Measurements from ENCODE around the gene TNFRSF8. TPM values are rescaled to one million over a fixed set of nuclear protein-coding genes. Genes with fewer than 3 reads are reported as not detected.
A peak's percentile ranks its signal among the peaks of the same experiment; 100 is the strongest.

TNFRSF8 gene
- total RNA-seq, 1 donor from 2014 or later: 65.0 TPM

DNA sequence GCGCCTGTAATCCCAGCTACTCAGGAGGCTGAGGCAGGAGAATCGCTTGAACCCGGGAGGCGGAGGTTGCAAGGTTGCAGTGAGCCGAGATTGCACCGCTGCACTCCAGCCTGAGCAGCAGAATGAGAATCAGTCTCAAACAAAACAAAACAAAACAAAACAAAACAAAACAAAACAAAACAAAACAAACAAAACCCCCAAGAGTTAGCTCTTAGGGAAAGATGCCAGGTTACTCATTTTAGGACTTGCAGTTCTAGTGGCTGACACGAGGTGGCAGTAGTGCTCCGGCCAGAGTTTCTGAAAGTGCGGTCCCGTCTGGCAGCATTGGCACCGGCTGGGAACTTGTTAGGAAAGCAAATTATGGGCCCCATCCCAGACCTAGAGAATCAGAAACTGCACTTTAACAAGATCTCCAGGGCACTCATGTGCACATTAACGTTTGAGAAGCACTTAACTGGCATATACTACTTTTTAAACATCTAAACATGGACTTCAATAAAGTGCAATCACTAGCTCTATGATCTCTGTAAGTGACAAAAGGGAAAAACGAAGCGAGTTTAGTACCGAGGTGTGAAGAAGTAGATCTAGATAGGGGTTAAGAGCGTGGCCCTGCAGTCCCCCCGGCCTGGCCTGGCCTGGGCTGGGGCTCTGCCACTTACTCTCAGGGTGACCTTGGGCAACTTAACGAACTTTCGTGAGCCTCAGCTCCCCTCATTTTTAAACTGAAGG lies 61.8 kb downstream of the TNFRSF8 start:
- Mint-ChIP-seq H3K4me3 (ENCODE audit: low read depth) (no peak overlapping the region), H3K27ac (peak overlapping the region; percentile 55), H3K36me3 (ENCODE audit: low read depth) (peaks cover 63% of the 10 kb centered on the region), H3K9me3 (no peaks in the 10 kb centered on the region), H3K4me1 (ENCODE audit: low read depth) (peaks cover 33% of the 10 kb centered on the region), H3K27me3 (ENCODE audit: low read depth) (no peaks in the 10 kb centered on the region)
- peak; percentile 66 for DNase-seq (ENCODE audit: low spot score)
- intact Hi-C loops (cut with micrococcal nuclease): loop anchor here (1.0 to 2.0 kb wide), 3 partner anchors 48 to 119 kb away; no protein-coding TSS in a partner anchor

DNA sequence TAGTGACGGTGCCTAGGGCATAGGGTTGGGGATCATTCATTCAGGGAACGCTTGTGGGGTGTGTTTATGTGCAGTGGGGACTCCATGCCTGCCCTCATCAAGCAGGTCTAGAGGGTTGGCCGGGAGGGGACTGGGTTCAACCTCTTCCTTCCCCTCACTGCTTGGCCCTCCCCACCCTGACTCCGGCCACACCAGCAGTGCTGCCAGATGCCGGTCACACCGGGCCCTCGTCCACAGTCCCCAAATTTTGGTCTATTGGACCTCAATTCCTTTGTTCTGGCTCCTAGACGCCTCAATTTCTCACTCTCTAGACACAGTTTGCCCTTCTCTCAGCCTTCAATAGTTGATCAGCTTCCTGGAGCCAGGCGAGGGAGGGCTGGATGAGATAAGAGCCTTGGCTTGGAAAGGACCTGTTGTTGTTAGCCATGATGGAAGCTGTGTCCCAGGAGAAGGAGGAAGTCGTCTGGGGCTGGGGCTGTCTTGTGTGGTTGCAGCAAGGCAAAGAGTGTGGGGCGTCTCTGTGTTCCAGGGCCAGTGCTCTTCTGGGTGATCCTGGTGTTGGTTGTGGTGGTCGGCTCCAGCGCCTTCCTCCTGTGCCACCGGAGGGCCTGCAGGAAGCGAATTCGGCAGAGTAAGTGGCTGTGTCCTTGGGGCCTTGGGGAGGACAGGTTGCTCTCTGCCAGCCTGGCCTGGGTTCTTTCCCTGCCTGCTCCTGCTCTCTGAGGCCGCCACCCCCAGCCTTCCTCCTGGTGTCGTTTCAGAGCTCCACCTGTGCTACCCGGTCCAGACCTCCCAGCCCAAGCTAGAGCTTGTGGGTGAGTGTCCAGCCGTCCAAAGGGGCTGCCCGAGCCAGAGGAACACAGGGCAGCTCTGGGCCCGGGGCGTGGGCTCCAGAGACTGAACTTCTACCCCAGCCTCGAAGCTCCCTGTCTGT lies 62.6 kb downstream of the TNFRSF8 start:
- Mint-ChIP-seq H3K4me3 (ENCODE audit: low read depth) (no peak overlapping the region), H3K9me3 (no peaks in the 10 kb centered on the region), H3K36me3 (ENCODE audit: low read depth) (peaks cover 59% of the 10 kb centered on the region), H3K4me1 (ENCODE audit: low read depth) (peaks cover 26% of the 10 kb centered on the region), H3K27me3 (ENCODE audit: low read depth) (no peaks in the 10 kb centered on the region), H3K27ac (peak overlapping the region; percentile 8)
- intact Hi-C loops (cut with micrococcal nuclease): loop anchor here (2.0 kb wide), 1 partner anchor 47 kb away; no protein-coding TSS in a partner anchor
- DNase-seq (ENCODE audit: low spot score): no peak

DNA sequence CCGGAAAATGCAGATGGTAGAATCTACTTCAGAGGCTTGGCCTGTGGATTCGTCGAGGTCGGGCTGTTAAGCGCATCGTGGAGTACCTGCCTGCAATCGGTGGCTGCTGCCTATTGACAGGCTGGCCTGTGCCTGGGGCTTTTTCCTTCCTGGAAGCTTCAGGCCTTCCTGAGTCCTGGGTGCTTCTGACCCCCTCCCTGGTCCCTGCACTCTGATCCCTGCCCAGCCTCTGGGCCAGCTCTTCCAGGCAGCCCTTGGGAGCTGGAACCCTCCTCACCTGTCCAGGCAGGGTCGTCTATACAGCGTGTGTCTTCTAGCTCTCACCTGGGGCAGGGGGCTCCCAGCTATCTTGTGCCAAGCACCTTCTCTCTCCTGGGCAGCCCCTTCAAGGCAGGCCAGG lies 63.7 kb downstream of the TNFRSF8 start:
- Mint-ChIP-seq H3K4me1 (ENCODE audit: low read depth) (peaks cover 17% of the 10 kb centered on the region), H3K9me3 (no peaks in the 10 kb centered on the region), H3K4me3 (ENCODE audit: low read depth) (no peak overlapping the region), H3K27ac (peak overlapping the region; percentile 92), H3K27me3 (ENCODE audit: low read depth) (no peaks in the 10 kb centered on the region), H3K36me3 (ENCODE audit: low read depth) (peaks cover 53% of the 10 kb centered on the region)
- intact Hi-C loops (cut with micrococcal nuclease): no loop called here
- no peak for DNase-seq (ENCODE audit: low spot score)

DNA sequence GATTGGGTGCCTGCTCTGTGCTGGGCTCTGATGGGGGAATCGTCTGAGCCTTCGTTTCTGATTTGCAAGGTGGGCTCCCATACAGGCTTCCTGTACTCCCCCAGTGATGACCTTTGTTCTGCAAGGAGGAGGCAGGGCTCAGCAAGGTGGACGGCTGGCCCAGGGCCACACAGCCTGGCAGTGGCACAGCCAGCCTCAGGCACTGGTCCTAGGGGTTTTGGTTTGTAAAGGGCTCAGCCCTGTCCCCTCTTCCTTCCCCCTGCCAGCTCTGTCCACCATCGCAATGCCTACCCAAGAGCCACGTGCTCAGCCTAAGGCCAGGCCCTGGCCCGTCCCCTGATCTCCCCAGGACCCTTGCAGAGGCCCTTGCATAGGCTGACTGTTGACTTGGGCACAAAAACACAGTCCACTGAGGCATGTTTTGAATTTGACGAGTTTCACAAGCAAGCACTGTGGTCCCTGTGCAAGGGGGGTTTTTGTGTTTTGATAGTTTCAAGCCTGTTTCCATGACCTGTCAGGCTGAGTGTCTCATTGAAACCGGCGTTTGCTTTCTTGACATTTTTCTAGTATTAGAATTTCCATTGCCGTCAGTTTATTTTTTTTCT lies 64.2 kb downstream of the TNFRSF8 start:
- no peaks in the 10 kb centered on the region for H3K27me3 Mint-ChIP-seq (ENCODE audit: low read depth)
- peaks cover 55% of the 10 kb centered on the region for H3K36me3 Mint-ChIP-seq (ENCODE audit: low read depth)
- no peak overlapping the region for H3K4me3 Mint-ChIP-seq (ENCODE audit: low read depth)
- peaks cover 16% of the 10 kb centered on the region for H3K4me1 Mint-ChIP-seq (ENCODE audit: low read depth)
- peak overlapping the region; percentile 92 for H3K27ac Mint-ChIP-seq
- no peak for DNase-seq (ENCODE audit: low spot score)
- intact Hi-C loops (cut with micrococcal nuclease): no loop called here
- no peaks in the 10 kb centered on the region for H3K9me3 Mint-ChIP-seq

DNA sequence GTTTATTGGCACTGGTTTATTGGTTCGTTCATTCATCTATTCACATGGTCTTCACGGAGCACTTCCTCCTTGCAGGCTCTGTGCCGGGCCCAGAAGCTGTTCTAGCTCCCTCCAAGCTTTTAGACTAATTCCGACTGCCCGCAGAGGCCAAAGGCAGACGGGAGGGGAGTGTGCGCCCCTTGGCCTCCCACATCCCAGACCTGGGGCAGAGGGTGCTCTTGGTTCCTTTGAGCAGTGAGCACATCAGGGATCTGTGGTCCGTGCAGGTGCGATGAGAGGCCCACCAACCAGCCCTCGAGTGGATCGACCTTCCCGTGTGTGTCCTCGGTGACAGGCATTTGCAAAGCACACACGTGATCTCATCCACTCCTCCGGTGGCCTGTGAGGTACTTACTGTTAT lies 65.0 kb downstream of the TNFRSF8 start:
- intact Hi-C loops (cut with micrococcal nuclease): no loop called here
- Mint-ChIP-seq H3K9me3 (no peaks in the 10 kb centered on the region), H3K27me3 (ENCODE audit: low read depth) (no peaks in the 10 kb centered on the region), H3K36me3 (ENCODE audit: low read depth) (peaks cover 61% of the 10 kb centered on the region), H3K4me1 (ENCODE audit: low read depth) (peaks cover 21% of the 10 kb centered on the region), H3K27ac (peak overlapping the region; percentile 92), H3K4me3 (ENCODE audit: low read depth) (no peak overlapping the region)
- no peak for DNase-seq (ENCODE audit: low spot score)

DNA sequence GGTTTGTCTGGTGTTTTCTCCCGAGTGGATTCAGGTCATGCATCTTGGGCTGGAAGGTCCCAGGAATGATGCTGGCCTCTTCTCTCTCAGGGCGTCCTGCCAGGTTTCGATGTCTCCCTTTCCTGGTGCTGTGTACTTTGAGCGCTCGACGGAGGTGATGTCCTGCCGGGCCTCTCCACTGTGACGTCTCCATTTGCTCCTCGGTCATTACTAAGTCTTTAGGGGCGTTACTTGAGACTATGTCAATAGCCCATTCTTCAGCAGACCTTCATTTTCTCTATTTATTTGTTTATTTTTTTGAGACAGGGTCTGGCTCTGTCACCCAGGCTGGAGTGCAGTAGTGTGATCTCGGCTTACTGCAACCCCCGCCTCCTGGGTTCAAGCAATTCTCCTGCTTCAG lies 66.5 kb downstream of the TNFRSF8 start:
- Mint-ChIP-seq H3K27ac (peak overlapping the region; percentile 40), H3K4me3 (ENCODE audit: low read depth) (no peak overlapping the region), H3K27me3 (ENCODE audit: low read depth) (no peaks in the 10 kb centered on the region), H3K36me3 (ENCODE audit: low read depth) (peaks cover 58% of the 10 kb centered on the region), H3K4me1 (ENCODE audit: low read depth) (peaks cover 24% of the 10 kb centered on the region), H3K9me3 (no peaks in the 10 kb centered on the region)
- no peak for DNase-seq (ENCODE audit: low spot score)
- intact Hi-C loops (cut with micrococcal nuclease): no loop called here

DNA sequence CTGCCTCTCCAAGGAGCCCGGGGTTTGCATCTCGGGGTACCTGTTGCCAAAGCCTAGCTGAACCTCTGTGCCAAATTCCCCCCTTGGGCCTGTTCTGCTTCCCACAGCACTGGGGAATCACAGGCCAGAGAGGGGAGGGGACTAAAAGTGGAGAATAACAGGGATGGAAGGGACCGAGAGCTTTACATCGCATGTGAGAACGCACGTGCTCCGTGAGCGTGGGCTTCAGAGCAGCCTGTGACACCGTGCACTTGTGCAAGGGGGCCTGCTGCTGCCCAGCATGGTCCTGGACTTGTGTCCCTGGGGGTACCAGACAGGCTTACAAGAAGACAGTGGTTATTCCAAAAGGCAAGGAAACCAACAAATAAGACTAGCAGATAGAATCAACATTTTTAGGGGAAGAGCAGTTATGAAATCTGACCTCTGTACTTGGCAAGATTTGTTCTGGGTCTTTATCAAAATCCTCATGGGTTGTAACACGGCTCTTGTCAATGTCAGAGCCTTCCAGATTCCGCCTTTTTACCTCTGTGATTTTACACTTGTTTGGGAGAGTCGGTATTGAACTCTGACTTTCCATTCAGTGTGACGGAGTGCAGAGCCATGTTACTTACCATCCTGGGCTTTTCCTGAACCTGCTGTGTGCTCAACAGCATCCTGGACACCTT lies 67.5 kb downstream of the TNFRSF8 start:
- intact Hi-C loops (cut with micrococcal nuclease): no loop called here
- H3K4me3 Mint-ChIP-seq (ENCODE audit: low read depth): no peak overlapping the region
- no peak for DNase-seq (ENCODE audit: low spot score)
- H3K27me3 Mint-ChIP-seq (ENCODE audit: low read depth): no peaks in the 10 kb centered on the region
- H3K4me1 Mint-ChIP-seq (ENCODE audit: low read depth): peaks cover 19% of the 10 kb centered on the region
- H3K9me3 Mint-ChIP-seq: no peaks in the 10 kb centered on the region
- peaks cover 54% of the 10 kb centered on the region for H3K36me3 Mint-ChIP-seq (ENCODE audit: low read depth)
- H3K27ac Mint-ChIP-seq: no peak overlapping the region

DNA sequence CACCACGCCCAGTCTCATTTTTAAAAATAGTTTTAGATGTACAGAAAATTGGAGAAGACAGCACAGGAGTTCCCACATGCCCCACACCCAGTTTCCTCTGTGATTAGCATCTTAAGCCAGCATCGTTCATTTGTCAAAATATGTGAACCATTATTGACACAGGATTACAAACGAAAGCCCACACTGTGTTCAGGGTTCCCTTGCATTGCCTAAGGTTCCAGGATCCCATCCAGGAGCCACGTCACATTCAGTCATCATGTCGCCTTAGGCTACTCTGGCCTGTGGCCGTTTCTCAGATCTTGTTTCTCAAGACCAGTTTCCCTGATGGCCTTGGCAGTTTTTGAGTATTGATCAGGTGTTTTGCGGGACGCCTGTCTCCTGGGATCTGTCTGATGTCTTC lies 69.0 kb downstream of the TNFRSF8 start:
- no peaks in the 10 kb centered on the region for H3K9me3 Mint-ChIP-seq
- peak overlapping the region; percentile 7 for H3K27ac Mint-ChIP-seq
- peaks cover 11% of the 10 kb centered on the region for H3K4me1 Mint-ChIP-seq (ENCODE audit: low read depth)
- no peak for DNase-seq (ENCODE audit: low spot score)
- intact Hi-C loops (cut with micrococcal nuclease): no loop called here
- H3K27me3 Mint-ChIP-seq (ENCODE audit: low read depth): no peaks in the 10 kb centered on the region
- no peak overlapping the region for H3K4me3 Mint-ChIP-seq (ENCODE audit: low read depth)
- peaks cover 43% of the 10 kb centered on the region for H3K36me3 Mint-ChIP-seq (ENCODE audit: low read depth)

DNA sequence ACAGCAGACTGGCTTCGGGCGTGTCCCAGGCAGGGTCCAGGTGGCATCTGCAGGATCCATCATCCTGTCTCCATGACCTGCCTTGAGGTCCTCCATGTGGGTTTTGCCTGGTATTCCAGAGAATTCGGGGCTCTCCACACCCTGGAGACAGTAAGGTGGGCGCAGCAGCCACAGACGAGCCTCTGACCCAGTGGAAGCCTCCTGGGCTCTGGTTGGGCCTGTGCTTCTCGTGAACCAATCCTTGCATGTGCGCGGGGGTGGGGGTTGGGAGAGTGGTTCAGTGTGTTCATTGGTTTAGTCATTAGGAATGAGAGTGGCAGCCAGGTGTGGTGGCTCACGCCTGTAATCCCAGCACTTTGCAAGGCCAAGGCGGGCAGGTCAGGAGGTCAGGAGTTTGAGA lies 71.6 kb downstream of the TNFRSF8 start:
- Mint-ChIP-seq H3K4me3 (ENCODE audit: low read depth) (no peak overlapping the region), H3K4me1 (ENCODE audit: low read depth) (peaks cover 8% of the 10 kb centered on the region), H3K27me3 (ENCODE audit: low read depth) (no peaks in the 10 kb centered on the region), H3K27ac (no peak overlapping the region), H3K36me3 (ENCODE audit: low read depth) (peaks cover 32% of the 10 kb centered on the region), H3K9me3 (no peaks in the 10 kb centered on the region)
- DNase-seq (ENCODE audit: low spot score): no peak
- intact Hi-C loops (cut with micrococcal nuclease): no loop called here

DNA sequence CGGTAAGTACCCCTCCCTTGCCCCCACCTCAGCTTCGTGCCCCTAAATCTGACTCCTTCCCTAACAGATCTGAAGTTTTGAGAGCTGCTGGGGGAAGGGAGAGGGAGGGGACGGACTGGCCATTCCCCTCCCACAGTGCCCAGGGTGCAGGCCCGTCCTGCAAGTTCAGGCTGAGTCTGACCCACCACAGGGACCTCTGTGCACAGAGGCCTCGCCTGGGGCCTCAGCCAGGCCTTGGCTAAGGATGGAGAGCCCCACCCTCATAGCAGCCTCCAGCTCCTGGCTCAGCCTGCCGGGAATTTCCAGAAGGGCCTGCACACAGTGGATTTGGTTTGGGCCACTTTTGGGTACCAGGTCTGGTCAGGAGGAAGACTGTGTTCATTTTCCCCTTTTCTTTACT lies 72.5 kb downstream of the TNFRSF8 start:
- no peak for DNase-seq (ENCODE audit: low spot score)
- Mint-ChIP-seq H3K36me3 (ENCODE audit: low read depth) (peaks cover 26% of the 10 kb centered on the region), H3K4me1 (ENCODE audit: low read depth) (peaks cover 8% of the 10 kb centered on the region), H3K4me3 (ENCODE audit: low read depth) (no peak overlapping the region), H3K9me3 (no peaks in the 10 kb centered on the region), H3K27ac (no peak overlapping the region), H3K27me3 (ENCODE audit: low read depth) (no peaks in the 10 kb centered on the region)
- intact Hi-C loops (cut with micrococcal nuclease): no loop called here

DNA sequence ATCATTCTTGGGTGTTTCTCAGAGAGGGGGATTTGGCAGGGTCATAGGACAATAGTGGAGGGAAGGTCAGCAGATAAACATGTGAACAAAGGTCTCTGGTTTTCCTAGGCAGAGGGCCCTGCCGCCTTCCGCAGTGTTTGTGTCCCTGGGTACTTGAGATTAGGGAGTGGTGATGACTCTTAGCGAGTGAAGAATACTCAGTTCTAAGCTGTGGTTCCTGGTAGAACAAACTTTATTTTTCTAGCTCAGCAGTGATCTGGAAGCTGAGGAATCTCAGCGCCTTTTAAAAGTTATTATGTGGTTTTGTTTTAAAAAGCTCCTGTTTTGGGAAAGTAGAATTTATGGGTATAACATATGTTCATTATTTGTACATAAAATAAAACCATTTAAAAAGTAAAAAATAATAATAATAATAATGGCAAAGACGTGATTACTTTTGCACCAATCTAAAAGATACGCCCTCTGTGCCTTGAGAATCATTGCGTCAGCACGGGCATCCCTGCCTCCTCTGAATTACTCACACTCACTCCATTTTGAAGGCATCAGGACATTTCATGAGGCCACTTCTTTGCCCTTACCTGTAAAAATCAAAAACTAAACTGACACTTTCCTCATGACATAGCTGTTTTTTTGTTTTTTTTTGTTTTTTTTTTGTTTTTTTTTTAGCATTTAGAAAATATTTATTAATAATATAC lies 74.0 kb downstream of the TNFRSF8 start:
- no peaks in the 10 kb centered on the region for H3K27me3 Mint-ChIP-seq (ENCODE audit: low read depth)
- DNase-seq (ENCODE audit: low spot score): no peak
- H3K27ac Mint-ChIP-seq: no peak overlapping the region
- no peaks in the 10 kb centered on the region for H3K9me3 Mint-ChIP-seq
- peaks cover 8% of the 10 kb centered on the region for H3K4me1 Mint-ChIP-seq (ENCODE audit: low read depth)
- intact Hi-C loops (cut with micrococcal nuclease): no loop called here
- H3K36me3 Mint-ChIP-seq (ENCODE audit: low read depth): peaks cover 25% of the 10 kb centered on the region
- no peak overlapping the region for H3K4me3 Mint-ChIP-seq (ENCODE audit: low read depth)
